BJ (cell line): ENCODE results near the gene RABAC1. TPM values are rescaled to one million over a fixed set of nuclear protein-coding genes. Genes with fewer than 3 reads are reported as not detected.

Source experiments
- CTCF ChIA-PET: fragments of 350-600 bp; formaldehyde crosslinking; extraction: SDS; loops from one replicate; lab custom pipeline; 2021; ENCODE audit warnings: antibody characterized with exemption, inconsistent platforms; lab: Yijun Ruan, JAX
- POLR2A ChIA-PET: fragments of 300-600 bp; sonication (Branson Sonifier 250); formaldehyde crosslinking; extraction: SDS; loops from one replicate; lab custom pipeline; 2021; ENCODE audit warnings: antibody characterized with exemption; lab: Charles Lee
- DNase-seq: peaks from one replicate; pipeline ENCODE4 v3.0.0-alpha.2; 2011; ENCODE audit warnings: low read depth
- H3K27me3 ChIP-seq: 2 replicates; pipeline ENCODE4 v1.6.0; 2011; ENCODE audit warnings: low read length; ENCODE audit not compliant: control insufficient read depth, insufficient read depth
- H3K36me3 ChIP-seq: 2 replicates; pipeline ENCODE4 v1.5.1; 2011; ENCODE audit warnings: low read length; ENCODE audit not compliant: control insufficient read depth, insufficient read depth
- H3K4me3 ChIP-seq: 2 replicates; pipeline ENCODE4 v1.5.1; 2011; ENCODE audit warnings: low read depth, mild to moderate bottlenecking, control low read depth, low read length
- polyA plus RNA-seq: library from polyadenylated mRNA; depleted of rRNA; stranded (reverse); fragments of >200 nt; gene quantifications from 2 replicates; pipeline ENCODE4 v1.2.3, GENCODE V29; 2011
- TF ChIP-seq, protein P1 (sequence below): IDR thresholded peaks from 2 replicates; pipeline ENCODE4 v1.5.1; 2011; ENCODE audit warnings: low read depth, mild to moderate bottlenecking, control low read depth, inconsistent platforms, low read length, moderate library complexity; ENCODE audit not compliant: insufficient read depth

The RABAC1 gene
- polyA plus RNA-seq, 1 experiment = 361 TPM

DNA sequence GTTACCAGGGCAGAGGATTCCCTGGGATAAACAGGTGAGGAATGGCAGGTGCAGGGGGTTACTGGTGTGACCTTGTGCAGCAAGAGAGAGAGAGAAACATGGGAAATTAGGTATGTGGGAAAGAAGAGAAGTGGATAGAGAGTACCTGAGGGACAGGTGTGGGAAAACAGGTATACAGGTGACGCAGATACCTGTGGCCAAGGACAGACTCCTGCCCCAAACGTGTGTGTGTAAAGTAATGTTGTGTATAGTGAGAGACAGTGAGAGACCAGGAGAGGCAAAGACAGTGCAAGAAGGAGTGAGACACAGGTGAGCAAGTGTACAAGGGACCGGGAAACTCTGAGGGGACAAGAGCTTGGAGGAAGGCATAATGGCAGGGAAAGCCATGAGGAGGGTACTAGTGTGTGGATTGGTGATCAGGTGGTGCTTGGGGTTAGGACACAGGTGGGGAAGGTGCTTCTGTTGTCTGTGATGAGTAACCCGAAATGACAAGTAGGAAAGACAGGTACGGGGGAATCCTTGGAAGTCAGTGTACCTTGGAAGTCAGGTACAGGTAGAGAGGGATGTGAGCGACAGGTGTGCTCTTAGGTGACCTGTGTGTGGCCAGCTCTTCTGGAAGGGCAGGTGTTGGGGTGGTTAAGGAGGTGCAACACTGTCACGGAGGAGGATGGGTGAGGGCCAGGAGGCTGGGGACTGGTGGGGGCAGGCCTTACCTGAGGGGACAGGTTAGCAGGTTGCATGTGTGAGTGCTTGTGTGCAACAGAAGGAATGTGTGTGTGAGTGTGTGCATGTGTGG lies 33.7 kb downstream of the RABAC1 start:
- peaks cover 62% of the 10 kb centered on the region for H3K27me3 ChIP-seq
- H3K36me3 ChIP-seq = no peaks in the 10 kb centered on the region
- CTCF ChIA-PET = no interaction called here
- H3K4me3 ChIP-seq = no peak overlapping the region
- no peak for DNase-seq
- TF ChIP-seq, protein P1, sequence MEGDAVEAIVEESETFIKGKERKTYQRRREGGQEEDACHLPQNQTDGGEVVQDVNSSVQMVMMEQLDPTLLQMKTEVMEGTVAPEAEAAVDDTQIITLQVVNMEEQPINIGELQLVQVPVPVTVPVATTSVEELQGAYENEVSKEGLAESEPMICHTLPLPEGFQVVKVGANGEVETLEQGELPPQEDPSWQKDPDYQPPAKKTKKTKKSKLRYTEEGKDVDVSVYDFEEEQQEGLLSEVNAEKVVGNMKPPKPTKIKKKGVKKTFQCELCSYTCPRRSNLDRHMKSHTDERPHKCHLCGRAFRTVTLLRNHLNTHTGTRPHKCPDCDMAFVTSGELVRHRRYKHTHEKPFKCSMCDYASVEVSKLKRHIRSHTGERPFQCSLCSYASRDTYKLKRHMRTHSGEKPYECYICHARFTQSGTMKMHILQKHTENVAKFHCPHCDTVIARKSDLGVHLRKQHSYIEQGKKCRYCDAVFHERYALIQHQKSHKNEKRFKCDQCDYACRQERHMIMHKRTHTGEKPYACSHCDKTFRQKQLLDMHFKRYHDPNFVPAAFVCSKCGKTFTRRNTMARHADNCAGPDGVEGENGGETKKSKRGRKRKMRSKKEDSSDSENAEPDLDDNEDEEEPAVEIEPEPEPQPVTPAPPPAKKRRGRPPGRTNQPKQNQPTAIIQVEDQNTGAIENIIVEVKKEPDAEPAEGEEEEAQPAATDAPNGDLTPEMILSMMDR = no peak
- POLR2A ChIA-PET = no interaction called here

DNA sequence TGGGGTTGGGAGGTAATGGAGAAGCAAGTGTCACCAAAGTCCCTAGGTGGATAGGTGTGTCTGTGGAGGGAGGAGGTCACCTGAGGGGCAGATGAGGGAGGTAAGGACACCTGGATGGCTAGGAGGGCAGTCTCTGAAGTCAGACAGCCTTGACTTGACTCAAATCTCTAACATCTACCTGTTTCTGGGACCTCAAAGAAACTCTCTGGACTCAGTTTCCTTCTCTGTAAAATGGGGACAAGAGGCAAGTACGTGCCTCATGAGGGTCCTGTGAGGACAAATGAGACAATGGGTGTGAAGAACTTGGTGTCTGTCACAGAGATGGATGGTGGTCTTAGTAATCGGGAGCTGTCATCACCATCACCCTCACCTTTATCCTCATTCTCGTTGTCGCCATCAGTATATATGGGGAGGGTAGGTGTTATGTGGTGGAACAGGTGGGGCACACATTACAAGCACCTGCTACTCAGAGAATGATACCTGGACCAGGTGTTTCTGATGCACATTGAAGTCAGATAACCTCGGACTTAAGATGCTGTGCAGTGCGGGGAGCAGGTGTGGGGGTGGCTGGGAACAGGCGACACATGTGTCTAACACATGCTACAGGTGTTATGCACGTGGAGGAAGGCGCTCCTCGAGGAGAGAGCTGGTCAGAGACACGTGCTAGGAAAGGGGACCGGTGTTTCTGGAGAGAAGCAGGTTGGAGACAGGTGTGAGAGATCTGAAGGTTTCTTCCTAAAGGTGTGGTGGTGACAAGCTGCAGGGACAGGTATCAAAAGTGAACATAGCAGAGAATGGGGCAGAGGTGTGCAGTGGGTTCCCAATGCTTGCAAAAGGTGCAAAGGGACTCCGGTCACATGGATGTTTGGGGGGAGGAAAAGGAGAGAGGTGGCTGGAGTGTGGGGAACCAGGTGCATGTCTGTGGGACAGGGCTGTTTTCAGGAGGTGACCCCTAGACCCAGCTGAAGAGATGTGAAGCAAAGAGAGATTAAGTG lies 34.7 kb downstream of the RABAC1 start:
- DNase-seq = no peak
- TF ChIP-seq, protein P1 = no peak
- Histone ChIP-seq H3K27me3 (peaks cover 57% of the 10 kb centered on the region), H3K4me3 (no peak overlapping the region), H3K36me3 (no peaks in the 10 kb centered on the region)
- CTCF ChIA-PET = no interaction called here
- POLR2A ChIA-PET = interaction anchor here (0.6 kb wide), 1 partner anchor 42 kb away, joined by 13 read pairs; no protein-coding TSS in a partner anchor

DNA sequence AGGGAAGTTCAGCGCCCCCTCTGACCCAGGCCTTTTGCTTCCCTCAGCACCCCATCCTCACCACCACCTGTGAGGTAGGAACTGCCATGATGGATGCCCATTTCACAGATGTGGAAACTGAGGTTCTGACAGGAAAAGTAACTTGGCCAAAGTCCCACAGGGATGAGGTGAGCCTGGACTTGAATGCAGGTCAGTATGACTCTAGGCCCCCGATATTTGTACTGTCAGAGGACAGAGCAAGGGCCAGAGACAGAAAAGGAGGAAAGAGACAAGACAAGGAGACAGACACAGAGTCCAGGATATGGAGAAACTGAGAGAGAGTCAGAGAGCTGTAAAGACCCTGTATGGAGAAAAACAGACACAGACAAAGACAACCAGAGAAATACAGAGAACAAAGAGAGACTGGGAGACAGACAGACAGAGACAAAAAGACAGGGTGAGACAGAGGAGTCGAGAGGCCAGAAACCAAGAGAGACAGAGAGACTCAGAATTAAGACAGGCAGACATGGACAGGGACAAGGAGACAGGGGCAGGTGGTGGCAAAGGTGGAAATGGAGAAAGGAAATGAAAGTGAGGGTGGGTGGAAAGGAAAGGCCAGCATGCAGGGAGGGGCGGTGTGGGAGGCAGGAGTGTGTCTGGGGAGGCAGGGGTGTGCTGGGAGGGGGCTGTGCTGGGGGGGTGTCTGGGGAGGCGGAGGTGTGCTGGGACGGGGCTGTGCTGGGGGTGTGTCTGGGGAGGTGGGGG lies 35.9 kb downstream of the RABAC1 start:
- DNase-seq = no peak
- ChIA-PET POLR2A (no interaction called here), CTCF (no interaction called here)
- no peak overlapping the region for H3K4me3 ChIP-seq
- TF ChIP-seq, protein P1 = no peak
- peaks cover 50% of the 10 kb centered on the region for H3K27me3 ChIP-seq
- no peaks in the 10 kb centered on the region for H3K36me3 ChIP-seq

DNA sequence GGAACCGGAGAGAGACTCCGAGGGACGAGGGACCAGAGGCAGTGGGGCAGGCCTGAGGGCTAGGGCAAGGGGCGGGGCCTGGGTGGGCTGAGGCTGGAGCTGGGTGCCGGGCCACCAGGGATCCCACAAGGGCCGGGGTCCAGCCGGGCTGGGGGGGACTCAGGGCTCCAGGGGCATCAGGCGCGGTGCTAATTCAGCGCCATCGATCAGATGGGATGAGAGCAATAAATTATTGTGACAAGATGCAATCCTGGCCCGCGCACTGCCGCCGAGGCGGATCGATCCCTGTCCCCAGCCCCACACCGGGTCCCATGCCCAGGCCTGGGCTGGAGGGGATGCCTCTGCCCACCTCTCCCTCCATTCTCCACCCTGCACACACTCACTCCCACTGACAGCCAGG lies 36.5 kb downstream of the RABAC1 start:
- ChIA-PET POLR2A (no interaction called here), CTCF (no interaction called here)
- TF ChIP-seq, protein P1 = no peak
- H3K4me3 ChIP-seq = no peak overlapping the region
- no peaks in the 10 kb centered on the region for H3K36me3 ChIP-seq
- H3K27me3 ChIP-seq = peaks cover 49% of the 10 kb centered on the region
- no peak for DNase-seq
